ENCODE data around the gene AK6. TPM values are rescaled to one million over a fixed set of nuclear protein-coding genes. Genes with fewer than 3 reads are reported as not detected.
"Not testable (repeated sequence)": the region's sequence is repeated elsewhere in the genome, so short reads cannot be mapped to it uniquely, and the experiment has no call there.

The AK6 gene
- 38.0 TPM for polyA plus RNA-seq (ENCODE audit: insufficient read length)

DNA sequence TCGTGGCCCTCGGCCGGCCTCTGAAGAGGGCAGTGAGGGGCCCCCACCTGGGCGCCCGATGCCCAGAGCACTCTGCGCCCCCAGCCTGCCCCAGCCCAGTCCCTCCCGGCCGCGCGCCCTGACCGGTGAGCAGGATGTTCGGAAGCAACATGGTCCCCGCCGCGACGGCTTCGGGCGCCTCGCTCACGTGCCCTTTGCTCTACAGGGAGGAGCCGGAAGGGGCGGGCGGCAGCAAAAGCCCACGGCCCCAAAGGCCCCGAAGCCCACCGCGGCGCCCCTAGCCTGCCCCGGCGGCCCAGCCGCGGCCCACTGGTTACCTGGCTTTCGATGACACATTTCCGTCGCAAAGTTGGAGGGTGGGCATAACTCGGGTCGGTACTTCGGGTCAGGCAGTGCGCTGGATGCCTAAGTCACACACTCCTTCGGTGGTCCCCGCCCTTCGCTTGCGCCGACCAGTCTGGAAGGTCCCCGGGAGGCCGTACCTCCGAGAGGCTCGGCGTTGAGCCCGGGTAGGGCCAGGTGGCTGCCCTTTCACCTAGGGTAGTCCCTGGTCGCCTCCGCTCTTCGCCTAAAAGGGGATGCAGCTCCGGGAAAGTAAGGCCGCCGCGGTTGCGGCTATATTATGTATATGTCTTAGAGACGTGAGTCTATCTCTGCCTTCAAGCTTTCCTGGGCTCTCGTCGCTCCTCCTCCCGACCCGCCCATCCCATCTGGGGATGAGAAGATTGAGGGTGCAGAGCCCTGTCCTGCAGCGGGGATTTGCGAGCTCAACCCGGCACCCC lies at the start of gene AK6, which contains the start of the genes RAD17 and TAF9:
Gene AK6, minus strand, starts transcription at position 181 of the 782 bp plus-strand sequence. Its CDS starts 30 bp downstream, at position 151.
Gene RAD17, plus strand, starts transcription at position 479 of the 782 bp plus-strand sequence. CDS start 2,391 bp downstream, outside the sequence.
Gene TAF9, minus strand, starts transcription at position 181 of the 782 bp plus-strand sequence. CDS start 3,783 bp downstream, outside the sequence.
- peak; percentile 83 for DNase-seq (ENCODE audit: low read depth)

DNA sequence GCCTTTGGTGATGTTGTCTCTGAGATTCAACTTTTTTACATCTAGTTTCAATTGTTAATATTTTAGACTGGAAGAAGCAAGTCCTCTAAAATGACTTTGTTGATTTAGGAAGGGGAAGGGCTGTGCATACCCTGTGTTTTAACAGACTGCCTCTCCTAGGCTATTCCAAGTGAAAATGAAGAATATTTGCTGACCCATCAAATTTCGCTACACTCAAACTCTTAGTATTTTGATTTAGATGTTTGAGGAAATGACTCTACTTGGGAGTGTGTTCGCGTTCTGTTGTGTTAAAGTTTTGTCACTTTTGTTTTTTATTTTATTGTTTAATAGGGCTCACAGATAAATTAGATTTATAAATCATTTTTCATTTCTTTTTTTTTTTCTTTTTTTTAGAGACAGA lies 49.2 kb upstream of the AK6 start:
- no peak for DNase-seq (ENCODE audit: low read depth)

- no peak for DNase-seq (ENCODE audit: low read depth)
Measured at GRCh38 chr5:69416699-69417098, 47.4 kb upstream of the AK6 start.

- DNase-seq (ENCODE audit: low read depth) = no peak
Measured at GRCh38 chr5:69416180-69416579, 46.9 kb upstream of the AK6 start.

DNA sequence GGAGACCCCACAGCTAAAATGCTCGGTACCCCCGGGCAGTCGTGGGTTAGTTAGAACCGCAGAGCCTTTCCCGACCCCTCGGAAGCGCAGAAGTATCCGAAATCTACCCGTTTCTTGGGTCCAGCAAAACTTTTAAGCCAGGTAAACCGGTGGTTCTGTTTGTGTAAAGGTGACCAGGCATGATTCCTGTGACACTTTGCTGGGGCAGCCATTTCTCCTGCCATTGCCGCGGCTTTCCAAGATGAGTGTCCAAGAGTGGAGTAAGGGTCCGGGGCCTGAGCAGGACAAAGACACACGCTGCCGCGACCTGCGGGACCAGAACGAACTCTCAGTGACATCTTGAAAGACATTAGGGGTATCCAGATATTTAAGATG lies 46.3 kb upstream of the AK6 start:
- no peak for DNase-seq (ENCODE audit: low read depth)

DNA sequence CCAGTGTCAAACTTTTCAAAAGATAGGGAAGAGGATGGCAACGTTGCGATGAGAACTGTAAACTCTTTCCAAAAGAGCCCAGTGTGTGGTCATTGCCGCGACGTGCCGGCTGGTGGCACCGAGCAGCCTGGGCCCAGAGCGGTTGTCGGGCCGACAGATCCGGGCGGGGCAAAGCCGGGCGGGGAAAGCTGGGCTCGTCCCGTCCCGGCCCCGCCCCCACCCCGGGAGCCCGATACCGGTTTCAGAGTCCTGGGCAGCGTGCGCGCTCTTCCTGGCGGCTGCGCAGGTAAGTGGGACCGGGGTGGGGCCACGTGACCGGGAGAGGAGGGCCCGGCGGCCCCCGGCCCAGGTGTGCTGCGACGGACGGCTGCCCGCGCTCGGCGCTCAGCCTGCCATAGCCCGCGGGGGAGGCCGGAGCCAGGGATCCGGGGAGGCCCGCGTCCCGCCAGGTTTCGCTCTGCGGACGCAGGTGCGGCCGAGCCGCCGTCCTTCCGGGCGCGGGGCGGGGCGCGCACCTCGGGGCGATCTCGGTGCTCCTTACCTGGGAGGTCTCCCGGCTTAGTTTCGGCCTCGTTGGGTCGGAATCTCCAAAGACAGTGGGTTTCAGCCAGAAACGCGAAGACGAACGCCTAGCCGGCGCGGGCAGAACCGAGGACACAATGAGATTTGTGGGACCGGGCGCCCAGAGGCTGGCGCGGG lies 45.7 kb upstream of the AK6 start, which contains the start of gene MARVELD2:
Gene MARVELD2, plus strand, starts transcription at position 232 of the 699 bp plus-strand sequence. CDS start 4,270 bp downstream, outside the sequence.
- no peak for DNase-seq (ENCODE audit: low read depth)

DNA sequence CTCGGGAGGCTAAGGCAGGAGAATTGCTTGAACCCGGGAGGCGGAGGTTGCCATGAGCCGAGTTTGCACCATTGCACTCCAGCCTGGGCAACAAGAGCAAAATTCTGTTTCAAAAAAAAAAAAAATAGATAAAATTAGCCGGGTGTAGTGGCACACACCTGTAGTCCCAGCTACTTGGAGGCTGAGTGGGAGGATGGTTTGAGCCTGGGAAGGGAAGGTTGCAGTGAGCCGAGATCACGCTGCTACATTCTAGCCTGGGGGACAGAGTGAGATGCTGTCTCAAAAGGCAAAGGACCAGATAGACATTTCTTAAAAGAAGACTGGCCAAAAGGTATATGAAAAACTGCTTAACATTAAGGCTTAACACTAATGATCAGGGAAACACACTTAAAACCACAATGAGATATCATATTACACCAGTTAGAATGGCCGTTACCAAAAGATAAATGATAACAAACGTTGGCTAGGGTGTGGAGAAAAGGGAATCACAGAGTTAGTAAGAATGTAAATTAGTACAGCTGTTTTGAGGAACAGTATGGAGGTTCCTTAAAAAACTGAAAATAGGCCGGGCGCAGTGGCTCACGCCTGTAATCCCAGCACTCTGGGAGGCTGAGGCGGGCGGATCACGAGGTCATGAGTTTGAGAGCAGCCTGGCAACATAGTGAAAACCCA lies 35.5 kb upstream of the AK6 start:
- no peak for DNase-seq (ENCODE audit: low read depth)

GRCh38 chr5:69378376-69378775 lies 9.1 kb upstream of the AK6 start:
- DNase-seq (ENCODE audit: low read depth) = no peak

GRCh38 chr5:69374911-69375446 lies 5.7 kb upstream of the AK6 start:
- no peak for DNase-seq (ENCODE audit: low read depth)

- no peak for DNase-seq (ENCODE audit: low read depth)
Measured at GRCh38 chr5:69372394-69372793, 3.1 kb upstream of the AK6 start.

DNA sequence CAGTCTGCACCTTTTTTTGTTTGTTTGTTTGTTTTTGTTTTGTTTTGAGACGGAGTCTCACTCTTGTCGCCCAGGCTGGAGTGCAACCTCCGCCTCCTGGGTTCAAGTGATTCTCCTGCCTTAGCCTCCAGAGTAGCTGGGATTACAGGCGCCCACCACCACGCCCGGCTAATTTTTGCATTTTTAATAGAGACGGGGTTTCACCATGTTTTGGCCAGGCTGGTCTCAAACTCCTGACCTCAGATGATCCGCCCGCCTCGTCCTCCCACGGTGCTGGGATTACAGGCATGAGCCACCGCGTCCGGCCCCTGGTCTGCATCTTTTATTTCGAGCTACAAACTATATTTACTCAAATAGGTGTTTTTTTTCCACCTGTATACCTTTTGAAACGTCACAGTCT lies 1.0 kb upstream of the AK6 start:
- not testable (repeated sequence) for DNase-seq (ENCODE audit: low read depth)

- DNase-seq (ENCODE audit: low read depth) = peak; percentile 11
Measured at GRCh38 chr5:69368458-69369339, 621 bp downstream of the AK6 start.

- no peak for DNase-seq (ENCODE audit: low read depth)
Measured at GRCh38 chr5:69367697-69368279, 1.5 kb downstream of the AK6 start.

DNA sequence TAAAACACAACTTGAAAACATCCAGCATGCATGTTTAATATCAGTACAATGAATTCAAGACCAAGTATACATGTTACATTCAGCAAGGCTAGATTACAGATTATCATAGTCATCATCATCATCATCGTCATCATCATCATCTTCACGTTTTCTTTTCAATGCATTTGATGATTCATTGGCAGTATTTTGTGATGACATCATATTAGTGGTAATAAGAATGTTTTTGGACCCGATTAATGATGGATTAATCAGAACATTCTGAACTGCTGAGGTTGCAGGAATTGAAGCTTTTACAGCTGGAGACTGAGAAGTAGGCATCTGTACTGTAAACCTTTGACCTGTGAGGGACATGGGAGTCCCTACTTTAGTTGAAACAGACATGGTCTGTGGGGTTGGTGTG lies 4.5 kb downstream of the AK6 start:
- DNase-seq (ENCODE audit: low read depth) = no peak

GRCh38 chr5:69364414-69364813 lies 4.9 kb downstream of the AK6 start:
- DNase-seq (ENCODE audit: low read depth) = no peak

GRCh38 chr5:69360442-69360841 lies 8.9 kb downstream of the AK6 start:
- no peak for DNase-seq (ENCODE audit: low read depth)

DNA sequence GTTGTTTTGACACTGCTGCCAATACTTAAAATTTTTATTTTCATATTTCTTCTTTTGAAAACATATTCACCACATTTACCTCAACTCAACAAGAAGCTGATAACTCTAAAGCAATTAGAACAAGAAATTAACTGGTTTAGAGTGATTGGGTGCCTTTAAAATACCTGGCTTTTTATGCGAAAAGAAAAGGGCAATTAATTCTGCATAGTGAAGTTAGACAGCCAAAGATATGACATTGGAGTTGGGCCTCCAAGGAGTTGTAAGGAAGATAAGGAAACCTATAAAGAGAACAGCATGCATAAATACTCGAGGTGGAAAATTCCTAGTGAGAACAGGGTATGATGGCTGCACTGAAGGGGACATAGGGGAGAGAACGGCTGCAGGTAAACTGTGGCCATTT lies 9.6 kb downstream of the AK6 start:
- no peak for DNase-seq (ENCODE audit: low read depth)

- DNase-seq (ENCODE audit: low read depth) = no peak
Measured at GRCh38 chr5:69350664-69351063, 18.7 kb downstream of the AK6 start.

DNA sequence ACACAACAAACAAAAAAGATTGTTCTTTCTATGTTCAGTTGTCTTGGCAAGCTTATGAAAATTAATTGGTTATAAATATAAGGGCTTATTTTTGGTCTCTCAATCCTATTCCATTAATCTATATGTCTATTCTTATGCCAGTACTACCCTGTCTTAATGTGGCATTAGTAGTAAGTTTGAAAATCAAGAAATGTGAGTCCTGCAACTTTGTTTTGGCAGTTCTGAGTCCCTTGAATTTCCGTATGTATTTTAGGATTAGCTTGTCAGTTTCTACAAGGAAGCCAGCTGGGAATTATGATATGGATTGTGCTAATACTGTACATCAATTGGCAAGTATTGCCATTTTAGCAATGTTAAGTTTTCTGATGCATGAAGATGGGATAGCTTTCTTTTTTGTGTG lies 26.2 kb downstream of the AK6 start:
- no peak for DNase-seq (ENCODE audit: low read depth)

DNA sequence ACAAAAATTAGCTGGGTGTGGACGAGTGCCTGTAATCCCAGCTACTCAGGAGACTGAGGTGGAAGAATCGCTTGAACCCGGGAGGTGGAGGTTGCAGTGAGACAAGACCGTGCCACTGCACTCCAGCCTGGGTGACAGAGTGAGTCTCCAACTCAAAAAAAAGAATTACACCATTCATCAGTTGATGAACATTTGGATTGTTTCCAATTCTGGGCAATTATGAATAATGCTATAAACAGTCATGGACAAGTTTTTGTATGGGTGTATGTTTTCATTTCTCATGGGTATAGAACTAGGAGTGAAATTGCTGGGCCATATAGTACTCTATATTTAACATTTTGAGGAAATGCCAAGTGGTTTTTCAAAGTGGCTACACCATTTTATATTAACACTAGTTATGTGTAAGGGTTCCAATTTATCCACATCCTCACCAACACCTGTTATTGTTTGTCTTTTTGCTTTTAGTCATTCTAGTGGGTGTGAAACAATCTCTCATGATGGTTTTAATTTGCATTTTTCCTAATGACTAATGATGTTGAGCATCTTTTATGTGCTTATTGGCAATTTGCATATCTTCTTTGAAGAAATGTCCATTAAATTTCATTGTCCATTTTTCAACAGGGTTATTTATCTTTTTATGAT lies 27.7 kb downstream of the AK6 start:
- no peak for DNase-seq (ENCODE audit: low read depth)

Data from forelimb muscle (tissue), 1 donor.